ENCODE results near the gene DDX6.
A peak's percentile ranks its signal among the peaks of the same experiment; 100 is the strongest.
"Not testable (repeated sequence)": the region's sequence is repeated elsewhere in the genome, so short reads cannot be mapped to it uniquely, and the experiment has no call there.

The DDX6 gene

DNA sequence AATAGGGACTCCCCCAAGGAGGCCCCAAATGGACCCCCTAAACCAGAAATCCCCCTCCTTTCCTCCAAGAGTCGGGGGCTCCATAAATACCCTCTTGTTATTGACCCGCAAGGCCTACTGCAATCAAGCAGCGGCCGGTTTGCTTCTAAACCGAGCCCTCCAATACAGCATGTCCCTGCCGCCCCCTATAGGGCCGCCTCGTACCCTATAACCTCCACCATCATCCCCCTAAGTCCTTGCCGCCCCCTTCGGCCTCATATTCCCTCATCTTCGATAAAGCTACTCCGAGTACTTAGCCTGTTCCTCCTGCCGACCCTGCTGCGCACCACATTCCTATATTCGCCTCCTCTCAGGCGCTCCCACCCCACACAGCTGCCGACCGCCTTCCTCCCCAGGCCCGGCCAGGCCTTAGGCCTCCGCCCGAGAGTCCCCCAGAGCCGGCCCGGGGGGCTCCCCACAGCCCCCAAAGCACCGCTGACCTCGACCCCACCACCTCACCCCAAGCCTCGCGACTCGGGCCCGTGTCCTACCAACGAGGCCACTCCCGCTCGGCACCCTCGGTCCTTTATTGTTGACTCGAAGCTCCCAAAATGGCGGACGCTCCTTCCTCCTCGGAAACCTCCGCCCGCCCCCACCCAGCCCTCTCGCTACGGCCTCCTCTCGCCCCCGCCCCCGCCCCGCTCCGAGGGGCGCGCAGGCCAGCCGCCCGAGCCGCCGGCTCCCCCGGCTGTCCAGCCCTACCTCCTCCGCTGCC lies 430 bp downstream of the DDX6 start:
- no peak for DNase-seq

DNA sequence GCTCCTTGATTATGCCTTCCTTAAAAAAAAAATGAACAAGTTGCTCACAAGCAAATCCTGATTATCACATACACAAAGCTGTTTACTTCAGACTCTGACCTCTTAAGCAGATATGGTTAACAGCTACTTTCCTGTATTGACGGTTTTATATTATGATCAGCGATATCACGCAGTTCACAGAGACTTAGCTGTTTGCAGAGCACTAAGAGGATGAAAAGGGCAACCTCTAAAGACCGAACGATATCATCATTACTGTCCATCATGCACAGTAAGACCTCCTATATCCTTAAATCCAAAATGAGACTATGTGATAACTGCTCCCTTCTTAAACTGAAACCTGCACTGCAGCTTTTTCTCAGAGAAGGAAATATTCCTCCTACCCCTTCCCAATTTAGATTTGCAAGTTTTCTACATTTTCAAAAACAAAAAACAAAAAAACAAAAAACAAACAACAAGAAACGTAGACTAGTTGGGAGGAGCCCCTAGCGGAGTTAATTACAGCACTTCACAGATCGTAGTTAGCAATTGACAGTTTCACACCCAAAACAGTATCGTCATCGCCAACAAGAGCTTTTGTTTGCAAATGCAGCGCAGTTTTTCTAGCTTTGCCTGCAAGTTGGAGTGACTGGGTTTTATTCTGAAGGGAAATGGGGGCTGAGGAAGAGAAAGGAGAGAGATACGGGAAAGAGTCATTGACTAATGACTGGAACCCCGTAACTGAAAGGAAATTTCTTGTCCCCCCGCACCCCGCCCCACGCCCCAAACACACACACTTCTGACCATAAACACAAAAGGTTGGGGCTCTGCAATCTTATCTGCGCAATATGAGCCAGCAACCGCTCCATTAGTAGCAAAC lies 1.2 kb downstream of the DDX6 start:
- DNase-seq, result no peak

DNA sequence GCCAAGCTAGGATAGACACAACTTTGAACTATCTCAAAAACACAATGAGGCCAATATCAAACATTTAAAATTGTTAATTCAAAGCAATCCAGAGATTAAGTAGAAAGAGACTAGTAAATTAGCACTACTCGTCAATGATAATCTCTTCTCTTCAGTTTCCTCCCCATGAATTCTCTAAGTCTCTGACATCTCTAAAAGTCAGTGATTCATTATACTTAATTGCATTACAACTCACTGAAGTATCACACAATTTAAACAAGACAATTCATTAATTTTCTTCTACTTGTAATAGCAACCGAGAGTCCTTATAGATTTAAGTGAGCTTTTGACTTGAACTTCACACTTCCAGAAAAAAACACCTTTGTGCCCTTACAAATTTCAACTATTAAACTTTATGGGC lies 4.3 kb downstream of the DDX6 start:
- DNase-seq, result no peak

- no peak for DNase-seq
These were observed 5.6 kb downstream of the DDX6 start for GRCh38 chr11:118785362-118785761.

GRCh38 chr11:118783724-118784495 lies 7.1 kb downstream of the DDX6 start:
- DNase-seq, result no peak

DNA sequence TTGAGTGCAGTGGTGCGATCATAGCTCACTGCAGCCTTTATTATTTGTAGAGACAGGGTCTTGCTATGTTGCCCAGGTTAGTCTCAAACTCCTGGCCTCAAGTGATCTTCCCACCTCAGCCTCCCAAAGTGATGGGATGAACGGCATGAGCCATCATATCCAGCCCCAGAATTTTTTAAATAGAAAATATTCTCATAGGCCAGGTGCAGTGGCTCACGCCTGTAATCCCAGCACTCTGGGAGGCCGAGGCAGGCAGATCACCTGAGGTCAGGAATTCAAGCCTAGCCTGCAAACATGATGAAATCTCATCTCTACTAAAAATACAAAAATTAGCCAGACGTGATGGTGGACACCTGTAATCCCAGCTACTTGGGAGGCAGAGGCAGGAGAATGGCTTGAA lies 7.6 kb downstream of the DDX6 start:
- not testable (repeated sequence) for DNase-seq

DNA sequence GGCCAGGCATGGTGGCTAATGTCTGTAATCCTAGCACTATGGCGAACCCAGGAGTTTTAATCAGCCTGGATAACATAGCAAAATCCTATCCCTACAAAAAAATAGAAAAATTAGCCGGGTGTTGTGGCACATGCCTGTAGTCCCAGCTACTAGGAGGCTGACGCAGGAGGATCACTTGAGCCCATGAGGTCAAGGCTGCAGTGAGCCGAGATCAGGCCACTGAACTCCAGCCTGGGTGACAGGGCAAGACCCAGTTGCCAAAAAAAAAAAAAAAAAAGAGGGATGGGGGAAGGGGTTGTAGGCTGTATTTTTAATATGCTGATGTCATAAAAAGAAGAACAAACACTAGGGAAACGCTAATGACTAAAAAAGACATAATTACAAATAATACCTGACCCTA lies 12.1 kb downstream of the DDX6 start:
- no peak for DNase-seq

DNA sequence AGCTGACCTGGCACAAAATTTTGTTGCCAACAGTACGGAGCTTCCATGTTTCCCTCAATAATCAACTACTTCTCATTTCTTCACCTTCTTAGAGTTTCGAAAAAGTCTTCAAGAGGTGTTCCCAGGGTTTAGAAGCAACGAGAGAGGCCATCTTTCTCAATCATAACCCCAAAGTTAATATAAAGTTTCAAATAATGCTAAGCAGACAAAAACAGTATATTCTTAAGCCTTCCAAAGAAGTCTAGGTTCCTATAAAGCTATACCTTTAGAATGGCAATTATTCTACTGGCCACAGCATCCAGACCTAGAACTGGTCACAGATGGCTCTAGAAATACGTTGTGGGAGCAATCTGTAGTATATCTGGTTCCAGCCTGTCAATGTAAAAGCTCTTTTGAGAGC lies 16.9 kb downstream of the DDX6 start:
- DNase-seq, result no peak

DNA sequence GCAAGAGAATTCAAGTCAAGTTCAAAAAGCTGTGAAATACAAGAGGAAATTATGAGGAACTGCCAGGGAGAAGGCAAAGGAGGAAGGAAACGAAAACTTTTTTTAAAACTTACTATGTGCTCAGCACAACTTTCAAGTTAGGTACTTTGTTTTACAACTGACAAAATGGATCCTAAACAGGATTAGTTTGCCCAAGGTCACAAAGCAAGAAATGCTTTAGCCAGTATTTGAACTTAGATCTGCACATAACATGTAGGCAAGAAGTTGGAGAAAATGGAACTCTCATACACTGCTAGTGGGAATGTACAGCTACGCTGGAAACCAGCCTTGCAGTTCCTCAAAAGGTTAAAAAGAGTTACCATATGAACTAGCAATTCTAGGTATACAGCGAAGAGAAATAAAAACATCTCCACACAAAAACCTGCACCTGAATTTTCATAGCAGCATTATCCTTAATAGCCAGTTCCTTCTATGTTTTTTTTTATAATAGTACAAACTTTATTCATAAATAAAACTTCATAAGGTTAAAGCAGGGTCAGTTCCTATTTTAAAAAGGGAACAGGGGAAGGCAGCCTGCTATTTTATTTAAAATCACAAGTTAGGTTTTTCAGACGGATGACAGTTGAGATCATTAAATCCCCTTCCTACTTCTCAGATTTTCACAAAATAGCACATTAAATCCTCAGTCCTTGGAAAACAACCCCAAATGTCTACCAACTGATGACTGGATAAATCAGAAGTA lies 19.2 kb downstream of the DDX6 start:
- DNase-seq, result no peak

DNA sequence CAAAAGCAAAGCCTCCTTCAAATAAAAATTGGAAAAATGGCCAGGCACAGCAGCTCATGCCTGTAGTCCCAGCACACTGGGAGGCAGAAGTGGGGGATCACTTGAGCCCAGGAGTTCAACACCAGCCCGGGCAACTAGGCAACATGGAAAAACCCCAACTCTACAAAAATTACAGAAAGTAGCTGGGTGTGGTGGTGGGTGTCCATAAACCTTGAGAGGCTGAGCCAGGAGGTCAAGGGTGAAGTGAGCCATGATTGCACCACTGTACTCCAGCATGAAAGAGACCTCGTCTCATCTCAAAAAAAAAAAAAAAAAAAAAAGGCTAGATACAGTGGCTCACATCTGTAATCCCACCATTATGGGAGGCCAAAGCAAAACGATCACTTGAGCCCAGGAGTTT lies 22.3 kb downstream of the DDX6 start:
- DNase-seq, result no peak

DNA sequence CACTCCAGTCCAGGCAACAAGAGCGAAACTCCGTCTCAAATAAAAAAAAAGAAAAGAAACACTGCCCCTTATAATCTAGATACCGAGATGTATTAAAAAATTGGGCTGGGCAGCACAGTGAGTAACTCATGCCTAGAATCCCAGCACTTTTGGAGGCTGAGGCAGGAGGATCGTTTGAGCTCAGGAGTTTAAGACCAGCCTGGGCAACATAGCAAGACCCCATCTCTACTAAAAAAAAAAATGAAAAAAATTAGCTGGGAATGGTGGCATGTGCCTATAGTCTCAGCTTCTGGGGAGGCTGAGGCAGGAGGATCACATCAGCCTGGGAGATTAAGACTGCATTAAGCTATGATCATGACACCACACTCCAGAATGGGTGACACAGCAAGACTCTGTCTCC lies 24.9 kb downstream of the DDX6 start:
- no peak for DNase-seq

- not testable (repeated sequence) for DNase-seq
These were observed 25.8 kb downstream of the DDX6 start for GRCh38 chr11:118765095-118765691.

- DNase-seq, result no peak
These were observed 27.9 kb downstream of the DDX6 start for GRCh38 chr11:118763041-118763440.

DNA sequence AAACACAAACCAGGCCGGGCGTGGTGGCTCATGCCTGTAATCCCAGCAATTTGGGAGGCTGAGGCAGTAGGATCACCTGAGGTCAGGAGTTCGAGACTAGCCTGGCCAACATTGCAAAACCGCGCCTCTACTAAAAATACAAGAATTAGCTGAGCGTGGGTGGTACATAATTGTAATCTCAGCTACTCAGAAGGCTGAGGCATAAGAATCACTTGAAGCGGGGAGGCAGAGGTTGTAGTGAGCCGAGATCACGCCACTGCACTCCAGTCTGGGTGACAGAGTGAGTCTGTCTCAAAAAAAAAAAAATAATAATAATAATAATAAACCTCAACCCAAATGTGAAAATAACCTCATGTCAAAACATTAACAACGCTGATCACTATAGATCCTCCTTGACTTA lies 29.0 kb downstream of the DDX6 start:
- DNase-seq, result not testable (repeated sequence)

DNA sequence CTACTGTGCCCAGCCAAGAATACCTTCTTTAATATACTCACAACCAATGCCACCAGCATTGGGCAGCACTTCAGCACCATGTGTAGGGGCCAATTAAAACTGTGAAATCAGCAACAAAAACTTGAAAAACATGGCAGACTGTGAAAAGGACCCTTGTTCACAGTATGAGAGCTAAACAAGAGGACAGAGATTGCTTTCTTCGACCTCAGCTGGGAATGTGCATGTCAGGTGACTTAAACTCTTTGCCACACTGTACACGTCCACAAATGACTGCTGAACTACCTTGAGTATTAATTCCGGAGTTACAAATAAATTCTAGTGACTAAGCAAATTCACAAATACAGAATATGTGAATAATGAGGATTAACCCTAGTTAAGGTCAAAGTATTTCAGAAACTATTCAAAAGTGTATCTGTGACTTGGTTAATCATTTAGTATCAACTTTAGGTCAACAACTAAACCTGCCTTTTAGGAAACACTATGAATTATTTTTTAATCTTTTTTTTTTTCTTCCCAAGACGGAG lies 33.0 kb downstream of the DDX6 start:
- no peak for DNase-seq

- DNase-seq, result no peak
These were observed 38.3 kb downstream of the DDX6 start for GRCh38 chr11:118752654-118753053.

DNA sequence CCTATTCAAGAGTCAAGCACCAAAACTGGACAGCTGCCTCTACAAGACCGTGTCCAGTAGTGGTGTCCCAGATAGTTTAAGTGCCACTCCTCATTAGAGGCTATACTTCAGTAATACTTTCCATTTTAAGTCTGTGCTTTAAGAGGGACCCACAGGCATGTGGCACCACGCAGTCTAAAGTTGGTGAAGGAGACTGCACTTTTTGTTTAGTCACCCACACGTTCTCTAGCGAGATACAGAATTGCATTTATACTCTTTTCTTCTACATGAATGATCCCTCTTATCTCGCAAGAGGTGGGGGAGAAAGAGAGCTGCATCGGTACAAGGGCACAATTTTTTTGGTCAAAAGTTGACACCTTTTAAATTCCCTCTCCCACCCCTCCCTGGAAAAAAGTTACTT lies 41.5 kb downstream of the DDX6 start:
- no peak for DNase-seq

DNA sequence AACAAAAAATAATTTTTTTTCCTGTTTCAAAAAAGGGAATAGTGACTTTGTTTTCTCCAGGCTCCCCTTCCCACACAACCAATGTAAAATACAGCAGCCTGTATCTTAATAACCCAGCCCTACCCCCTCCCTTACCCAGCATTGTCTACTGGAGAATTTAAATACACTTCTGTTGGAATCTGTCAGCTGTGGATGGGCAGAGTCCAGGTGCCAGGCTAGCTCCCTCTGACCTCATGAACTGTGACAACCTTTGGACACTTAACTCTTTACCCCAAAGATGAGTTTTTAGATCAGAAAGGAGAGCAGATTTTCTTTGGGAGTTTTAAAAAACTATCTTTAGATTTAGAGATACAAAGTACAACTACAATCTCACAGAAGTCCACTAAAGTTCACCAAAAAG lies 42.9 kb downstream of the DDX6 start:
- DNase-seq, result no peak

DNA sequence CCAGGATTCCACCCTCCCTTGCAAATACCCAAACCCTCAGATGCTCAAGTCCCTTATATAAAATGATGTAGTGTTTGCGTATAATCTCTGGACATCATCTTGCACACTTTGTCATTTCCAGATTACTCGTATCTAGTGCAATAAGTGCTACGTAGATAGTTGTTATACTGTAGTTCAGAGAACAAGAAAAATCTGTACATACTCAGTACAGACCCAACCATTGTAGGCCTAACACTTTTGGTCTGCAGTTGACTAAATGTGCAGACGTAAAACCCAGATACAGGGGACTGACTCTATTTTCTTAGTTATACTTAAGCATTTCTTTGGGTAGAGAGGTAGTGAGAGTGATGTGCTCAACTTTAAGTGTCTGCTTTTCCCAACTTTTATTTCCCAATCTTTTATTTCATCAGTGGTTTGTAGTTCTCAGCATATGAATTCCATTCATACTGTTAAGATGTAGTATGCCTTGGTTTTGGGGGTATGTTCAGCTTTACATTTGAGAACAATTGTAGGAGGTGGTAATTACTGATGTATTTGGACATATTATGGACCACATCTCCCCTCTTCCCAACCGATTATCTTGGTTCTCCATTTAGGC lies 43.9 kb downstream of the DDX6 start:
- no peak for DNase-seq

- DNase-seq, result peak; percentile 67
These were observed 46.9 kb downstream of the DDX6 start for GRCh38 chr11:118744046-118744445.

GRCh38 chr11:118742304-118742703 lies 48.7 kb downstream of the DDX6 start:
- no peak for DNase-seq

- DNase-seq, result no peak
These were observed 50.1 kb downstream of the DDX6 start for GRCh38 chr11:118740892-118741291.

Measured in DMS 273 treated with DMSO at 0.1 percent for 48 hours (cell line).